ENCODE data around the gene CDK5RAP1. TPM values are rescaled to one million over a fixed set of nuclear protein-coding genes. Genes with fewer than 3 reads are reported as not detected.

Gene CDK5RAP1
- polyA plus RNA-seq, 1 donor (not counting 4 experiments of a cell fraction or from before 2014, with no cell fraction given), result 34.0 TPM

GRCh38 chr20:33320006-33320405, 81.3 kb downstream of the CDK5RAP1 start:
- TF ChIP-seq EZH2 (IDR thresholded peaks at IDR 0.05; ENCODE audit: low read length) (no peak), CTCF (optimal IDR thresholded peaks at IDR 0.05 in 1 of 3, IDR thresholded peaks at IDR 0.05 in 1 of 3, conservative IDR thresholded peaks at IDR 0.05 in 1 of 3; ENCODE audit: extremely low read depth in 1 of 3, insufficient read depth in 2 of 3, low read length in 3 of 3) (no peak)
- no peaks in the 10 kb centered on the region for H3K9me1 ChIP-seq (ENCODE audit: control insufficient read depth, extremely low read depth, insufficient read depth, low read length)
- no peak overlapping the region for H3K4me3 ChIP-seq (ENCODE audit: control insufficient read depth in 2 of 3, extremely low read depth in 1 of 3, insufficient read depth in 2 of 3, low read depth in 1 of 3, low read length in 3 of 3)
- FAIRE-seq, result no peak
- H3K79me2 ChIP-seq (ENCODE audit: control insufficient read depth, insufficient read depth, low read length), result no peaks in the 10 kb centered on the region
- H3K4me1 ChIP-seq (ENCODE audit: control insufficient read depth, extremely low read depth, insufficient read depth, low read length), result no peaks in the 10 kb centered on the region
- H4K20me1 ChIP-seq (ENCODE audit: control insufficient read depth, extremely low read depth, insufficient read depth, low read length), result no peaks in the 10 kb centered on the region
- DNase-seq (ENCODE audit: low read depth, low spot score), result no peak
- H3K27ac ChIP-seq (ENCODE audit: control insufficient read depth, insufficient read depth, low read length), result no peak overlapping the region
- H2AFZ ChIP-seq (ENCODE audit: control insufficient read depth, low read length), result no peak overlapping the region
- no peaks in the 10 kb centered on the region for H3K36me3 ChIP-seq (ENCODE audit: control insufficient read depth in 2 of 2, extremely low read depth in 1 of 2, insufficient read depth in 2 of 2, low read length in 2 of 2)
- no peaks in the 10 kb centered on the region for H3K9me3 ChIP-seq (ENCODE audit: control insufficient read depth, low read depth, low read length)
- H3K4me2 ChIP-seq (ENCODE audit: control insufficient read depth, extremely low read depth, insufficient read depth, low read depth, low read length), result no peak overlapping the region
- dilution Hi-C loops (cut with MboI; ENCODE audit: extremely low pct_ligation_motif_present, low sequenced_read_pairs), result no loop called here
- H3K9ac ChIP-seq (ENCODE audit: control insufficient read depth, extremely low read depth, insufficient read depth, low read length), result no peak overlapping the region
- peaks cover 10% of the 10 kb centered on the region for H3K27me3 ChIP-seq (ENCODE audit: control insufficient read depth, extremely low read depth, insufficient read depth, low read length)

GRCh38 chr20:33318096-33318429, 83.3 kb downstream of the CDK5RAP1 start:
- H3K9ac ChIP-seq (ENCODE audit: control insufficient read depth, extremely low read depth, insufficient read depth, low read length), result no peak overlapping the region
- no peak for TF ChIP-seq EZH2 (IDR thresholded peaks at IDR 0.05; ENCODE audit: low read length)
- TF ChIP-seq CTCF (optimal IDR thresholded peaks at IDR 0.05 in 1 of 3, IDR thresholded peaks at IDR 0.05 in 1 of 3, conservative IDR thresholded peaks at IDR 0.05 in 1 of 3; ENCODE audit: extremely low read depth in 1 of 3, insufficient read depth in 2 of 3, low read length in 3 of 3), result no peak
- no peaks in the 10 kb centered on the region for H3K36me3 ChIP-seq (ENCODE audit: control insufficient read depth in 2 of 2, extremely low read depth in 1 of 2, insufficient read depth in 2 of 2, low read length in 2 of 2)
- dilution Hi-C loops (cut with MboI; ENCODE audit: extremely low pct_ligation_motif_present, low sequenced_read_pairs), result no loop called here
- no peak overlapping the region for H3K4me3 ChIP-seq (ENCODE audit: control insufficient read depth in 2 of 3, extremely low read depth in 1 of 3, insufficient read depth in 2 of 3, low read depth in 1 of 3, low read length in 3 of 3)
- H3K9me3 ChIP-seq (ENCODE audit: control insufficient read depth, low read depth, low read length), result no peaks in the 10 kb centered on the region
- no peaks in the 10 kb centered on the region for H3K4me1 ChIP-seq (ENCODE audit: control insufficient read depth, extremely low read depth, insufficient read depth, low read length)
- H3K9me1 ChIP-seq (ENCODE audit: control insufficient read depth, extremely low read depth, insufficient read depth, low read length), result no peaks in the 10 kb centered on the region
- DNase-seq (ENCODE audit: low read depth, low spot score) (no peak), FAIRE-seq (no peak)
- no peak overlapping the region for H2AFZ ChIP-seq (ENCODE audit: control insufficient read depth, low read length)
- H3K79me2 ChIP-seq (ENCODE audit: control insufficient read depth, insufficient read depth, low read length), result no peaks in the 10 kb centered on the region
- H3K4me2 ChIP-seq (ENCODE audit: control insufficient read depth, extremely low read depth, insufficient read depth, low read depth, low read length), result no peak overlapping the region
- H4K20me1 ChIP-seq (ENCODE audit: control insufficient read depth, extremely low read depth, insufficient read depth, low read length), result no peaks in the 10 kb centered on the region
- H3K27ac ChIP-seq (ENCODE audit: control insufficient read depth, insufficient read depth, low read length), result no peak overlapping the region
- peaks cover 7% of the 10 kb centered on the region for H3K27me3 ChIP-seq (ENCODE audit: control insufficient read depth, extremely low read depth, insufficient read depth, low read length)
